Ishikawa (cell line): ENCODE results near the gene RNF144B.

Source experiments
- CEBPB ChIP-seq: IDR thresholded peaks from 2 replicates; pipeline ENCODE4 v1.6.1; 2012
- CREB1 ChIP-seq: IDR thresholded peaks from 2 replicates; pipeline ENCODE4 v1.6.1; 2012; ENCODE audit warnings: low read depth
- EGR1 ChIP-seq: IDR thresholded peaks from 2 replicates; pipeline ENCODE4 v1.6.1; 2012
- EP300 ChIP-seq: IDR thresholded peaks from 2 replicates; pipeline ENCODE4 v1.6.1; 2012; ENCODE audit warnings: borderline replicate concordance
- FOXM1 ChIP-seq: IDR thresholded peaks from 2 replicates; pipeline ENCODE4 v1.6.1; 2012; ENCODE audit warnings: low read depth, borderline replicate concordance
- MAX ChIP-seq: IDR thresholded peaks from 2 replicates; pipeline ENCODE4 v1.6.1; 2012
- NFIC ChIP-seq: IDR thresholded peaks from 2 replicates; pipeline ENCODE4 v1.6.1; 2012
- RAD21 ChIP-seq: IDR thresholded peaks from 2 replicates; pipeline ENCODE4 v1.6.1; 2012; ENCODE audit warnings: low read depth
- TAF1 ChIP-seq: IDR thresholded peaks from 2 replicates; pipeline ENCODE4 v1.6.1; 2012; ENCODE audit warnings: low read depth, mild to moderate bottlenecking
- TCF12 ChIP-seq: IDR thresholded peaks from 2 replicates; pipeline ENCODE4 v1.6.1; 2012; ENCODE audit warnings: low read depth
- TEAD4 ChIP-seq: IDR thresholded peaks from 2 replicates; pipeline ENCODE4 v1.6.1; 2012
- YY1 ChIP-seq: IDR thresholded peaks from 2 replicates; pipeline ENCODE4 v1.6.1; 2012; ENCODE audit warnings: low read depth
- ZBTB7A ChIP-seq: IDR thresholded peaks from 2 replicates; pipeline ENCODE4 v1.6.1; 2012; ENCODE audit warnings: low read depth
- TF ChIP-seq, protein P1 (sequence below): IDR thresholded peaks from 2 replicates; pipeline ENCODE4 v1.6.1; 2012; ENCODE audit warnings: low read depth, mild to moderate bottlenecking
- TF ChIP-seq, protein P2 (sequence below): IDR thresholded peaks from 2 replicates; pipeline ENCODE4 v1.6.1; 2012

Gene RNF144B

DNA sequence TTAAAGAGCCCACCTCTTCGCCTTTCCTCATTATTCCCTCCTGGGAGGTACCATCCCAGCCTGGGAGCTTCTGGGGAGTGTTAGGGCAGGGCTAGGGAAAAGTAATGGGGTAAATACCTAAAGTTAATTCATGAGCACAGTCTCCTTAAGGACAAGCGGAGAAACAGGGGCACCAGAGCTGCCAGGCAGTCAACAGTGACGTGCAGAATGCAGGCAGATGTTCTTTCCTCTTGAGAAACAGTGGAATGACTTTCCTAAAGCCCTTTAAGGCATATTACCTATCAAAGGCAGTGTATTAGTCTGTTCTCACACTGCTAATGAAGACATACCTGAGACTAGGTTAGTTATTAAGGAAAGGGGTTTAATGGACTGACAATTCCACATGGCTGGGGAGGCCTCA, 76.3 kb downstream of the RNF144B start:
- no peak for TF ChIP-seq CEBPB
- no peak for TF ChIP-seq NFIC
- TF ChIP-seq, protein P1, sequence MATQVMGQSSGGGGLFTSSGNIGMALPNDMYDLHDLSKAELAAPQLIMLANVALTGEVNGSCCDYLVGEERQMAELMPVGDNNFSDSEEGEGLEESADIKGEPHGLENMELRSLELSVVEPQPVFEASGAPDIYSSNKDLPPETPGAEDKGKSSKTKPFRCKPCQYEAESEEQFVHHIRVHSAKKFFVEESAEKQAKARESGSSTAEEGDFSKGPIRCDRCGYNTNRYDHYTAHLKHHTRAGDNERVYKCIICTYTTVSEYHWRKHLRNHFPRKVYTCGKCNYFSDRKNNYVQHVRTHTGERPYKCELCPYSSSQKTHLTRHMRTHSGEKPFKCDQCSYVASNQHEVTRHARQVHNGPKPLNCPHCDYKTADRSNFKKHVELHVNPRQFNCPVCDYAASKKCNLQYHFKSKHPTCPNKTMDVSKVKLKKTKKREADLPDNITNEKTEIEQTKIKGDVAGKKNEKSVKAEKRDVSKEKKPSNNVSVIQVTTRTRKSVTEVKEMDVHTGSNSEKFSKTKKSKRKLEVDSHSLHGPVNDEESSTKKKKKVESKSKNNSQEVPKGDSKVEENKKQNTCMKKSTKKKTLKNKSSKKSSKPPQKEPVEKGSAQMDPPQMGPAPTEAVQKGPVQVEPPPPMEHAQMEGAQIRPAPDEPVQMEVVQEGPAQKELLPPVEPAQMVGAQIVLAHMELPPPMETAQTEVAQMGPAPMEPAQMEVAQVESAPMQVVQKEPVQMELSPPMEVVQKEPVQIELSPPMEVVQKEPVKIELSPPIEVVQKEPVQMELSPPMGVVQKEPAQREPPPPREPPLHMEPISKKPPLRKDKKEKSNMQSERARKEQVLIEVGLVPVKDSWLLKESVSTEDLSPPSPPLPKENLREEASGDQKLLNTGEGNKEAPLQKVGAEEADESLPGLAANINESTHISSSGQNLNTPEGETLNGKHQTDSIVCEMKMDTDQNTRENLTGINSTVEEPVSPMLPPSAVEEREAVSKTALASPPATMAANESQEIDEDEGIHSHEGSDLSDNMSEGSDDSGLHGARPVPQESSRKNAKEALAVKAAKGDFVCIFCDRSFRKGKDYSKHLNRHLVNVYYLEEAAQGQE, result no peak

- TF ChIP-seq TEAD4, result no peak
- TF ChIP-seq, protein P2, sequence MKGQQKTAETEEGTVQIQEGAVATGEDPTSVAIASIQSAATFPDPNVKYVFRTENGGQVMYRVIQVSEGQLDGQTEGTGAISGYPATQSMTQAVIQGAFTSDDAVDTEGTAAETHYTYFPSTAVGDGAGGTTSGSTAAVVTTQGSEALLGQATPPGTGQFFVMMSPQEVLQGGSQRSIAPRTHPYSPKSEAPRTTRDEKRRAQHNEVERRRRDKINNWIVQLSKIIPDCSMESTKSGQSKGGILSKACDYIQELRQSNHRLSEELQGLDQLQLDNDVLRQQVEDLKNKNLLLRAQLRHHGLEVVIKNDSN, result no peak
- no peak for TF ChIP-seq YY1
- TF ChIP-seq FOXM1, result no peak
- no peak for TF ChIP-seq MAX
These were observed 77.0 kb downstream of the RNF144B start for GRCh38 chr6:18464176-18464575.

- no peak for TF ChIP-seq TAF1
- no peak for TF ChIP-seq MAX
- TF ChIP-seq CREB1, result no peak
- TF ChIP-seq, protein P1, result no peak
- TF ChIP-seq NFIC, result peak; percentile 96
- TF ChIP-seq EGR1, result no peak
- TF ChIP-seq CEBPB, result no peak
- 0 out of 2 replicates have a peak, but pooled peaks have one; percentile 34 for TF ChIP-seq ZBTB7A
- TF ChIP-seq TCF12, result peak; percentile 78
- TF ChIP-seq TEAD4, result peak; percentile 33; the same call in 1 of the 2 replicates
- peak; percentile 62; the same call in 1 of the 2 replicates for TF ChIP-seq EP300
- peak; percentile 63; the same call in 1 of the 2 replicates for TF ChIP-seq YY1
- peak; percentile 0; the same call in 1 of the 2 replicates for TF ChIP-seq RAD21
These were observed 78.4 kb downstream of the RNF144B start for GRCh38 chr6:18465410-18466154.

- no peak for TF ChIP-seq YY1
- no peak for TF ChIP-seq CREB1
- TF ChIP-seq FOXM1, result no peak
- TF ChIP-seq, protein P1, result no peak
- TF ChIP-seq, protein P2, result no peak
- TF ChIP-seq EP300, result no peak
- TF ChIP-seq TEAD4, result no peak
- TF ChIP-seq TAF1, result no peak
- TF ChIP-seq TCF12, result no peak
- no peak for TF ChIP-seq NFIC
- TF ChIP-seq EGR1, result no peak
- no peak for TF ChIP-seq RAD21
- TF ChIP-seq CEBPB, result no peak
- no peak for TF ChIP-seq MAX
- no peak for TF ChIP-seq ZBTB7A
These were observed 80.8 kb downstream of the RNF144B start for GRCh38 chr6:18467741-18468502.
